ENCODE data around the gene SPAG8. TPM values are rescaled to one million over a fixed set of nuclear protein-coding genes. Genes with fewer than 3 reads are reported as not detected.

Gene SPAG8
- polyA plus RNA-seq, 2 of the 4 experiments (the other 2 are of a cell fraction) = 0.31 to 0.45 TPM

- ATAC-seq = no peak
- FAIRE-seq = no peak
- ChIA-PET CTCF (interaction anchor here (1.1 to 9.2 kb wide), 5 partner anchors 13 to 106 kb away, joined by 4 to 59 read pairs (median 4); partner anchors contain the start of genes FAM221B and TMEM8B), POLR2A (no interaction called here)
- H3K9me3 ChIP-seq = no peaks in the 10 kb centered on the region
- H3K4me1 ChIP-seq = peaks cover 8% of the 10 kb centered on the region
- no peak overlapping the region for H3K27ac ChIP-seq
- DNase-seq (ENCODE audit: low read depth in 1 of 2, low spot score in 1 of 2) = no peak
- no peak overlapping the region for H3K4me2 ChIP-seq
- 77% methylated on average over 5 of the region's 5 CpGs for WGBS (ENCODE audit: missing lambda C conversion rate)
- TF ChIP-seq CBX2 (IDR thresholded peaks at IDR 0.05; ENCODE audit: borderline replicate concordance, low read depth) = no peak
- no peak for TF ChIP-seq CHD2 (IDR thresholded peaks at IDR 0.05; ENCODE audit: low read length, partially characterized antibody)
- no peak for TF ChIP-seq HMGXB4 (CRISPR knock-in tag; IDR thresholded peaks at IDR 0.05; ENCODE audit: borderline replicate concordance)
- TF ChIP-seq TP53 (CRISPR knock-in tag; IDR thresholded peaks at IDR 0.05) = no peak
- TF ChIP-seq MYC (IDR thresholded peaks at IDR 0.05; ENCODE audit: borderline replicate concordance, low read length) = no peak
- TF ChIP-seq TFCP2L1 (CRISPR knock-in tag; IDR thresholded peaks at IDR 0.05) = no peak
- TF ChIP-seq ZFP36 (IDR thresholded peaks at IDR 0.05; ENCODE audit: borderline replicate concordance, partially characterized antibody) = no peak
- no peak overlapping the region for H3K4me3 ChIP-seq
Measured at GRCh38 chr9:35839926-35840325, 27.9 kb upstream of the SPAG8 start.

GRCh38 chr9:35836595-35836994, 24.5 kb upstream of the SPAG8 start:
- TF ChIP-seq RFX5 (IDR thresholded peaks at IDR 0.05) = no peak
- no peak for TF ChIP-seq ZFP36 (IDR thresholded peaks at IDR 0.05; ENCODE audit: borderline replicate concordance, partially characterized antibody)
- TF ChIP-seq BCL3 (IDR thresholded peaks at IDR 0.05) = no peak
- TF ChIP-seq HMGXB4 (CRISPR knock-in tag; IDR thresholded peaks at IDR 0.05; ENCODE audit: borderline replicate concordance) = no peak
- no peak overlapping the region for H3K4me3 ChIP-seq
- WGBS (ENCODE audit: missing lambda C conversion rate) = 70% methylated on average over 5 of the region's 5 CpGs
- FAIRE-seq (no peak), DNase-seq (ENCODE audit: low read depth in 1 of 2, low spot score in 1 of 2) (no peak), ATAC-seq (no peak)
- H3K4me2 ChIP-seq = no peak overlapping the region
- H3K27ac ChIP-seq = no peak overlapping the region
- ChIA-PET POLR2A (no interaction called here), CTCF (interaction anchor here (1.0 to 9.2 kb wide), 9 partner anchors 7 to 140 kb away, joined by 3 to 59 read pairs (median 4); partner anchors contain the start of genes FAM221B and TMEM8B)
- no peaks in the 10 kb centered on the region for H3K4me1 ChIP-seq
- H3K9me3 ChIP-seq = no peaks in the 10 kb centered on the region

- H3K27ac ChIP-seq = no peak overlapping the region
- ChIA-PET POLR2A (interaction anchor here (1.2 kb wide), 1 partner anchor 21 kb away, joined by 4 read pairs; the partner anchor contains the start of gene HINT2), CTCF (interaction anchor here (0.8 to 9.2 kb wide), 10 partner anchors 8 to 75 kb away, joined by 3 to 59 read pairs (median 4); partner anchors contain the start of genes FAM221B and TMEM8B)
- ATAC-seq = no peak
- TF ChIP-seq EHF (CRISPR knock-in tag; IDR thresholded peaks at IDR 0.05) (no peak), HES2 (IDR thresholded peaks at IDR 0.05) (no peak), RCOR1 (IDR thresholded peaks at IDR 0.05; ENCODE audit: low read depth, low read length) (no peak), NFE2L2 (conservative IDR thresholded peaks at IDR 0.05; ENCODE audit: low read length) (no peak), MAFK (IDR thresholded peaks at IDR 0.05; ENCODE audit: partially characterized antibody) (no peak), HOXB13 (CRISPR knock-in tag; IDR thresholded peaks at IDR 0.05; ENCODE audit: low read depth) (no peak), HOXB5 (CRISPR knock-in tag; IDR thresholded peaks at IDR 0.05) (no peak), SREBF2 (IDR thresholded peaks at IDR 0.05) (no peak), NR3C1 (IDR thresholded peaks at IDR 0.05) (no peak), CTCF (IDR thresholded peaks at IDR 0.05) (no peak), CHD4 (IDR thresholded peaks at IDR 0.05; ENCODE audit: borderline replicate concordance) (no peak), HOXA7 (CRISPR knock-in tag; IDR thresholded peaks at IDR 0.05) (no peak), RAD21 (conservative IDR thresholded peaks at IDR 0.05 in 1 of 2, IDR thresholded peaks at IDR 0.05 in 1 of 2) (no peak), RFX5 (IDR thresholded peaks at IDR 0.05) (no peak)
- H3K4me2 ChIP-seq = no peak overlapping the region
- WGBS (ENCODE audit: missing lambda C conversion rate) = 58% methylated on average over 2 of the region's 2 CpGs
- no peak overlapping the region for H3K4me3 ChIP-seq
- no peak for FAIRE-seq
- no peaks in the 10 kb centered on the region for H3K9me3 ChIP-seq
- DNase-seq (ENCODE audit: low read depth in 1 of 2, low spot score in 1 of 2) = no peak
- no peaks in the 10 kb centered on the region for H3K4me1 ChIP-seq
Measured at GRCh38 chr9:35835766-35836165, 23.7 kb upstream of the SPAG8 start.
